Chondrocyte (in vitro differentiated cells): ENCODE measurements around the gene CEP41. TPM values are rescaled to one million over a fixed set of nuclear protein-coding genes. Genes with fewer than 3 reads are reported as not detected.

Experiments used
- DNase-seq: peaks from one replicate; pipeline ENCODE4 v3.0.0; 2021; ENCODE audit warnings: mixed read lengths, low spot score
- H3K27ac Mint-ChIP-seq: one replicate; pipeline ENCODE4 v1.8.0; 2021; ENCODE audit warnings: mild to moderate bottlenecking, moderate library complexity, mixed read lengths; ENCODE audit not compliant: unreplicated experiment
- H3K27me3 Mint-ChIP-seq: 2 replicates; pipeline ENCODE4 v1.8.0; 2021; ENCODE audit warnings: low read depth, mixed read lengths
- H3K36me3 Mint-ChIP-seq: 2 replicates; pipeline ENCODE4 v1.8.0; 2021; ENCODE audit warnings: low read depth, mixed read lengths
- H3K4me1 Mint-ChIP-seq: 2 replicates; pipeline ENCODE4 v1.8.0; 2021; ENCODE audit warnings: low read depth, mild to moderate bottlenecking, mixed read lengths
- H3K4me3 Mint-ChIP-seq: one replicate; pipeline ENCODE4 v1.8.0; 2021; ENCODE audit warnings: mild to moderate bottlenecking, moderate library complexity, mixed read lengths; ENCODE audit not compliant: unreplicated experiment
- H3K9me3 Mint-ChIP-seq: 2 replicates; pipeline ENCODE4 v1.8.0; 2021; ENCODE audit warnings: low read depth, mixed read lengths
- total RNA-seq: library from RNA; stranded (reverse); gene quantifications from 3 replicates; pipeline ENCODE4 v1.2.1, GENCODE V29; 2021
- TF ChIP-seq, protein P1 (sequence below): fragments of 200-600 bp; sonication (generic); IDR thresholded peaks from 2 replicates; pipeline ENCODE4 v1.5.0; 2021; ENCODE audit warnings: antibody characterized with exemption, mild to moderate bottlenecking, moderate library complexity

CEP41 gene
- total RNA-seq, 1 donor from 2014 or later: 10.3 TPM

DNA sequence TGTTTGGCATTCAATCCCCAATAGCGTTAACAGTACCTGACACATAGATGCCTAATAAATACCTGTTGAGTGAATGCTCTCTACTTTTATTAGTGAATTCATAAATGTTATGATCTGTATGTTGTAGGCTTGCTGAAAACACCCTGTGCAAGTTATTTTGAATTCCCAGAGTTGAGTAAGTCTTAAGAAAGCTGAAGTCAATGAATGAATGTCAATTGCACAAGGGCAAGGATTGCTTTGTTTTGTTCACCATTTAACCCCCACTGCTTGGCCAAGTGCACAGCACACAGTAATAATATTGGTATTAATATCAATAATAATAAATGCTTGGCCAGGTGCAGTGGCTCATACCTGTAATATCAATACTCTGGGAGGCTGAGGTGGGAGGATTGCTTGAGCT, 50.3 kb downstream of the CEP41 start:
- peaks cover 34% of the 10 kb centered on the region for H3K4me1 Mint-ChIP-seq
- H3K4me3 Mint-ChIP-seq: no peak overlapping the region
- peaks cover 3% of the 10 kb centered on the region for H3K9me3 Mint-ChIP-seq

DNA sequence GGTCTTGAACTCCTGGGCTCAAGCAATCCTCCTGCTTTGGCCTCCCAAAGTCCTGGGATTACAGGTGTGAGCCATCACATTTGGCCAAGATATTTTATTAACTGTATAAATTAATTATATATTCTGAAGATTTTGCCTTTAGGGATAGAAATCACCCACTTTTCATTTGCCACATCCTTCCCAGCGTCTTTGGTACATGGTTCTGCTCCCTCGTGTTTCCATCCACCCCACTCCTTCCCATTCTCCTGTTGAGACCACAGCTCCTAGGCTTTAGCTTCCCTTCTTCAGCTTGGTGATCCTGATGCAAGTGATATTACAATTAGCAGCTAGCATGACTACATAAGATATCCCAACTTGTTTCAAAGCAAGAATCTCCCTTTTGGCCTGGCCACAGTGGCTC, 52.1 kb downstream of the CEP41 start:
- Mint-ChIP-seq H3K9me3 (peaks cover 3% of the 10 kb centered on the region), H3K36me3 (no peaks in the 10 kb centered on the region), H3K27me3 (no peaks in the 10 kb centered on the region), H3K4me3 (no peak overlapping the region), H3K4me1 (peaks cover 28% of the 10 kb centered on the region), H3K27ac (peak overlapping the region; percentile 46)
- no peak for DNase-seq
- TF ChIP-seq, protein P1, sequence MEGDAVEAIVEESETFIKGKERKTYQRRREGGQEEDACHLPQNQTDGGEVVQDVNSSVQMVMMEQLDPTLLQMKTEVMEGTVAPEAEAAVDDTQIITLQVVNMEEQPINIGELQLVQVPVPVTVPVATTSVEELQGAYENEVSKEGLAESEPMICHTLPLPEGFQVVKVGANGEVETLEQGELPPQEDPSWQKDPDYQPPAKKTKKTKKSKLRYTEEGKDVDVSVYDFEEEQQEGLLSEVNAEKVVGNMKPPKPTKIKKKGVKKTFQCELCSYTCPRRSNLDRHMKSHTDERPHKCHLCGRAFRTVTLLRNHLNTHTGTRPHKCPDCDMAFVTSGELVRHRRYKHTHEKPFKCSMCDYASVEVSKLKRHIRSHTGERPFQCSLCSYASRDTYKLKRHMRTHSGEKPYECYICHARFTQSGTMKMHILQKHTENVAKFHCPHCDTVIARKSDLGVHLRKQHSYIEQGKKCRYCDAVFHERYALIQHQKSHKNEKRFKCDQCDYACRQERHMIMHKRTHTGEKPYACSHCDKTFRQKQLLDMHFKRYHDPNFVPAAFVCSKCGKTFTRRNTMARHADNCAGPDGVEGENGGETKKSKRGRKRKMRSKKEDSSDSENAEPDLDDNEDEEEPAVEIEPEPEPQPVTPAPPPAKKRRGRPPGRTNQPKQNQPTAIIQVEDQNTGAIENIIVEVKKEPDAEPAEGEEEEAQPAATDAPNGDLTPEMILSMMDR: no peak

More for the DNA sequence above, 50.3 kb downstream of the CEP41 start:
- Mint-ChIP-seq H3K36me3 (no peaks in the 10 kb centered on the region), H3K27ac (no peak overlapping the region), H3K27me3 (no peaks in the 10 kb centered on the region)
- TF ChIP-seq, protein P1: no peak
- DNase-seq: no peak

DNA sequence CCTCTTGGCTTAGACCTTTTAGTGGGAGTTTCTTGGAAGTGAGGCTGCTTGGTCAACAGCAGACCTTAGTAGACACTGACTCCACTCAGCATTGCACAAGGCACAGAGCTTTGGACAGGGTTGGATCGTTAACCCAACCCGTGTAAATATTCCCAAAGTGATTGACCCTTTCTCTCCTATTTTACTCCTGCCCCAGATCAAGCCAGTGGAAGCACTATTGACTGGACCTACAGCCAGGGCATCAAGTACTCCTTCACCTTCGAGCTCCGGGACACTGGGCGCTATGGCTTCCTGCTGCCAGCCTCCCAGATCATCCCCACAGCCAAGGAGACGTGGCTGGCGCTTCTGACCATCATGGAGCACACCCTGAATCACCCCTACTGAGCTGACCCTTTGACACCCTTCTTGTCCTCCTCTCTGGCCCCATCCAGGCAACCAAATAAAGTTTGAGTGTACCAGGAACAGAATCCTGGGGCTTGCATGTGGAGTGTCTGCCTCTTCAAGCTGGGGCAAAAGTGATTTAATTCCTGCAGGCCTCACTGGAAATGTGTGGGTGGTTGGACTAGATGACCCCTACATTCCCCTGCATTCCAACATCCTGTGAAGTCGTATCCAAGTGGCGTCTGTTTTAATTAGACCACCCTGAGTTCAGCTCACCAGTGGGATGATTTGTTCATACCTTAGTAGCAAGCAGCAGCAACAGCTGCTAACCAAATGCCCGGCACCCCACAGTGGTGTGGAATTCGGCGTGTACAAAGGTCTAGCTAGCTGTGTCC, 53.0 kb downstream of the CEP41 start:
- peaks cover 3% of the 10 kb centered on the region for H3K9me3 Mint-ChIP-seq
- no peaks in the 10 kb centered on the region for H3K27me3 Mint-ChIP-seq
- H3K27ac Mint-ChIP-seq: peak overlapping the region; percentile 34
- TF ChIP-seq, protein P1: no peak
- no peak for DNase-seq
- peaks cover 25% of the 10 kb centered on the region for H3K4me1 Mint-ChIP-seq
- no peak overlapping the region for H3K4me3 Mint-ChIP-seq
- H3K36me3 Mint-ChIP-seq: no peaks in the 10 kb centered on the region

DNA sequence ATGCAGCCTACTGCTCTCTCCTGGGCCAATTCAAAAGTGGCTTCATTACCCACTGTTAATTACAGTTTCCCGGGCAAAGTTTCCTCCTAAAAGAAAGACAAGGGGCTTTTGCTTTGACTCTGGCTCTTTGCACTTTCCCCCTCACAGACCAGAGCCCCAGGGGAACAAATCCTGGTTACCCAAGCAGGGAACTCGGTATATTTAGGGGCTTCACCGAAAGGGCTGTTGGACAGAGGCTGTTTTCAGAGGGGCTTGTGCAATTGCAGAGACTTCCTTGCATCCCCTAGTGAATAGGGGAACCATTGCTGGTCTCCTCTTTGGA, 53.5 kb downstream of the CEP41 start:
- peaks cover 19% of the 10 kb centered on the region for H3K4me1 Mint-ChIP-seq
- TF ChIP-seq, protein P1: no peak
- DNase-seq: no peak
- H3K4me3 Mint-ChIP-seq: no peak overlapping the region
- H3K27ac Mint-ChIP-seq: no peak overlapping the region
- H3K9me3 Mint-ChIP-seq: peaks cover 3% of the 10 kb centered on the region
- H3K36me3 Mint-ChIP-seq: no peaks in the 10 kb centered on the region
- H3K27me3 Mint-ChIP-seq: no peaks in the 10 kb centered on the region

DNA sequence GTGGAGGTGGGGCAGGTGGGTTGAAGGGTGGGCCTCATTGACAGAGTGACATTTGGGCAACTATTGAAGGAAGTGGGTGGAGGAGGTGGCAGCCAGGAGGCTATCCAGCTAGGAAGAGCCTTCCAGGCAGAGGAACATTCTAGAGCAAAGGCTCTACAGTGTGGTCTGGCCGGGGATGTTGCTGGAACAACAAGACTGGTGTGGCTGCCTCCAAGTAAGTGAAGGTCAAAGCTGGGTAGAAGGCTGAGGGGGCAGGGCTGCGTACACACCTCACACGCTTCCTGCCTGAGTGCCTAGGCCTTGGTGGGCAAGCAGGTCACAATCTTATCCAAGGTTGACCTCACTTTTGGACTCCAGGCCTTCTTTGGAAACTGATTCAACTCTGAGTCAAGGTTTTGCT, 53.9 kb downstream of the CEP41 start:
- no peak for DNase-seq
- no peaks in the 10 kb centered on the region for H3K36me3 Mint-ChIP-seq
- H3K27ac Mint-ChIP-seq: no peak overlapping the region
- TF ChIP-seq, protein P1: no peak
- H3K27me3 Mint-ChIP-seq: no peaks in the 10 kb centered on the region
- H3K9me3 Mint-ChIP-seq: peaks cover 3% of the 10 kb centered on the region
- H3K4me1 Mint-ChIP-seq: peaks cover 15% of the 10 kb centered on the region
- H3K4me3 Mint-ChIP-seq: no peak overlapping the region
